Stimulated activated CD4-positive, alpha-beta T cell treated with anti-CD3 and anti-CD28 coated beads, TNF-alpha, amount 100 ng/mL, for 48 hours (primary cell): ENCODE data around the gene TMEM50A.
"Not testable (repeated sequence)": the region's sequence is repeated elsewhere in the genome, so short reads cannot be mapped to it uniquely, and the experiment has no call there.

Experiments used
- DNase-seq, 3 donors: peaks; one replicate each; pipeline ENCODE4 v3.0.0-alpha.2; 2020; ENCODE audit warnings: low read depth in 3 of 3

Gene TMEM50A

GRCh38 chr1:25336922-25337354 lies 1.2 kb upstream of the TMEM50A start:
- DNase-seq = peak in 1 of 3 donors; percentile 19

DNA sequence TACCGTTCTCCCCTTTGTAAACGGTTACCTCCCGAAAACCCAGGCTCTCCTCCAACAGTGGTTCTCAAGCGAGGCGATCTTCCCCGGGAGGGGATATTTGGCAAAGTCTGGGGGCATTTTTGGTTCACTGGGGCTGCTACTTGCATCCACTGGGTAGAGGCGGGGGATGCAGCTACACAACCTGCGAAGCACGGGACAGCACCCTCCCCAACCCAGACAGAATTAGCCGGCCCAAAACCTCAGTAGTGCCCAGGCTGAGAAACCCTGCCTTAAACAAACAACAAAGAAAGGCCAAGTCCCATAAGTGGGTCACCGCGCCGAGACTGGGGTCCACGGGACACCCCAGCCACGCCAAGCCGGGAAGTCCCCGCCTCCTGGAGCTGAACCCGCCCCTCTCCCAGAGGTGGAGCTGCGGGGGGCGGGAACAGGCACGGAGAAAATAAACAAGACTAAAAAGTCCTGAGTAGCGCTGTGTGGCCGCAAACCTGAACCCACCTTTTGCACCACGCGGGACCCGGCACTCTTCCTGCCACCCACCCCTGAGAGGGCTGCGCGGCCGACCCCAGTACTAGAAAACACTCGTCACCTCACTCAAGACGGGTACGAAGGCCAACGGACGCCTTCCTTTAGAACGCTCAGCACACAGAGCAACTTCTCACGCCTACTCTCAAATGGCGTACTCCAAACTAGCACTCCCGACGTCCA lies 499 bp upstream of the TMEM50A start:
- not testable (repeated sequence) for DNase-seq

DNA sequence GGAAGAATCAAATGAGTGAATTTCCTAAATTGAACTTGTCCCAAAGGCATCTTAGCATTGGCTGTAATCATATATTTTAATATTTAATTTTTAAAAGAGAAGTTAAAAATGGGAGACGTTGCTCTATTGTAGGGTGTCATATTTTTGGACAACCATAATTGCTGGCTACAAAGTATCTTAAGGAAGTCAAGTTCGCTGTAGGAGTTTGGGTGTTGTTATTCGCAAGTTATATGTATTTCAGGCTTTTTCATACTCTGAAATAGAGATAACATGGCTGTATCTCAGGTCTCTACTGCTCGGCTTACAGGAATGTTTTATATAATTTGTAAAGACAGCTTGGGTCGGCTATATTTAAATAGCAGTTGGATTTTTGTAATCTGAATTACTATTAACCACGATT lies 852 bp downstream of the TMEM50A start:
- DNase-seq = no peak

DNA sequence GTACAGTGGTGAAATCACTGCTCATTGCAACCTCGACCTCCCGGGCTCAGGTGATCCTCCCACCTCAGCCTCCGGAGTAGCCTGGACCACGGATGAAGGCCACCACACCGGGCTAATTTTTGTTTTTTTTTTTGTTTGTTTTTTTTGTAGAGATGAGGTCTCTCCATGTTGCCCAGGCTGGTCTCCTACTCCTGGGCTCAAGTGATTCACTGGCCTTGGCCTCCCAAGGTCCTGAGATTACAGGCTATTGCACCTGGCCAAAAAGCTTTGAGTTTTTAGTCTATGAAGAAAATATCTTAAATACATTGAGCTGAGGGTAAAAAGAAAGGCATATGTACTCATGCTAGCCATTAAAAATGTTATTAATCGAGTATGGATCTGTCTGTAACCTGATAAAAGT lies 3.6 kb downstream of the TMEM50A start:
- DNase-seq = no peak

GRCh38 chr1:25342846-25343245 lies 4.7 kb downstream of the TMEM50A start:
- no peak for DNase-seq

GRCh38 chr1:25343872-25344271 lies 5.7 kb downstream of the TMEM50A start:
- no peak for DNase-seq

GRCh38 chr1:25347556-25347955 lies 9.4 kb downstream of the TMEM50A start:
- DNase-seq = no peak

GRCh38 chr1:25349606-25350005 lies 11.5 kb downstream of the TMEM50A start:
- DNase-seq = no peak

DNA sequence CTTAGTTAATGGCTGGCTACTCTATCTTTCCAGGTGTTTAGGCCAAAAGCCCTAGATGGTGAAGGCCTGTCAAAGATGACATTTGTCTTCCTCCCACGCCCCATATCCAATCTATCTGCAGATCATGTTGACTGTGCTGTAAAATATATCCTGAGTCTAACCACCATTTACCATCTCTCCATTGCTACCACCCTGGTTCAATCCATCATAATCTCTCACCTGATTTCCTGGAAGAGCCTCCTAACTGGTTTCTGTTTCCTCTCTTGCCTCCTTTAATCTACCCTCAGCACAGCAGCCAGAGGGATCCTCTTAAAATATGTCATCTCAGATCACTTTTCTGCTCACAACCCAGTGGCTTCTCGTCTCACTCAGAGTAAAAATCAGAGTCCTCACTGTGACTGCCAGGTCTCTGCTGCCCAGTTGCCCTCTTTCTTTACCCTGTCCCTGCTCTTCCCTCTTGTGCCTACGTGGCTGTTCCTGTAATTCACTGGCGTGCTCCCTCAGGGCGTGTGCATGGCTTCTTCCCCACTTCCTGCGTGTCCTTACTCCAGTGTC lies 17.8 kb downstream of the TMEM50A start:
- DNase-seq = no peak

- DNase-seq = no peak
These were observed 18.3 kb downstream of the TMEM50A start for GRCh38 chr1:25356441-25356840.

GRCh38 chr1:25356848-25357247 lies 18.7 kb downstream of the TMEM50A start:
- no peak for DNase-seq

- no peak for DNase-seq
These were observed 22.8 kb downstream of the TMEM50A start for GRCh38 chr1:25360596-25361581.

DNA sequence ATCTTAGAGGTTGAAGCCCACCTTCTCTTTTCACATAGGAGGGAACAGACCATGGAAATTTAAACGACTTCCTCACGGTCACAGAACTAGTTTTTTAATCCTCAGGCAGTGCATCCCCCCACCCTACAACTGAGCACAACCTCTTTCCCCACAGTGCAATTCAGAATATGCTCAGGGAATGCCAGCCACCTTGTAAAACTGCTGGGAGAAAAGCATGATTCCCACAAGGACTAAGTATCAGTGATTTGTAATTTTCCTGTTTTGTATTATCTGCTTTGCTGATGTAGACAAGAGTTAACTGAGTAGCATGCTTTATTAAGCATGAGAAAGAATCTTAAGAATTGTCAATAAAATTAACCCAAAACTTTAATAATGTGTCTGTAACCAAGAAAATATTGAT lies 23.8 kb downstream of the TMEM50A start:
- no peak for DNase-seq

GRCh38 chr1:25362634-25363559 lies 24.8 kb downstream of the TMEM50A start:
- not testable (repeated sequence) for DNase-seq

GRCh38 chr1:25369241-25369640 lies 31.1 kb downstream of the TMEM50A start:
- no peak for DNase-seq

GRCh38 chr1:25369691-25370271 lies 31.6 kb downstream of the TMEM50A start:
- DNase-seq = not testable (repeated sequence)

- not testable (repeated sequence) for DNase-seq
These were observed 33.6 kb downstream of the TMEM50A start for GRCh38 chr1:25371757-25372156.

- DNase-seq = not testable (repeated sequence)
These were observed 40.2 kb downstream of the TMEM50A start for GRCh38 chr1:25378367-25378766.

DNA sequence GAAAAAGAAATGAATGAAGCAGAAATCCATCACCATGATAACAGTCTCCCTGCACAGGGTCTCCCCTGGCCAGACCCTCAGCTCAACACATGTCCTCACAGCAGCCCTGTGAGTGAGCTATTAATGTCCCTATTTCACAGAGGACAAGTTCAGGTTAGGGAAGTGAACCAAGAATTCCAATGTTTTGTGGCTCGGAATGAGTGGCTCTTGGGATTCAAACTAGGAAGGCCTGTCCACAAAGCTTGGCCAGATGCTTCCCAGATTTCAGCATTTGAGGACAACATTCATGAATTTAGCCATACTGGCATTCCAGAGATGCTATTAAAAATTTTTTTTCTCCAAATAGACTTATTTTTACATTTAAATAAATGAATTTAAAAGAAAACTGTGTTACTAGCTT lies 44.4 kb downstream of the TMEM50A start:
- DNase-seq = not testable (repeated sequence)

- not testable (repeated sequence) for DNase-seq
These were observed 45.0 kb downstream of the TMEM50A start for GRCh38 chr1:25383090-25383489.

- not testable (repeated sequence) for DNase-seq
These were observed 45.7 kb downstream of the TMEM50A start for GRCh38 chr1:25383875-25384274.
